HG03460 (cell line): Measurements from ENCODE around the gene ATP9B.
"Not testable (repeated sequence)": the region's sequence is repeated elsewhere in the genome, so short reads cannot be mapped to it uniquely, and the experiment has no call there.

Experiments used
- ATAC-seq: cut with Tn5 transposase; IDR thresholded peaks from one replicate; pipeline ENCODE4 v1.9.1; 2021; ENCODE audit not compliant: unreplicated experiment

Gene ATP9B

GRCh38 chr18:79069717-79070151 is 540 bp downstream of the ATP9B start:
- no peak for ATAC-seq

DNA sequence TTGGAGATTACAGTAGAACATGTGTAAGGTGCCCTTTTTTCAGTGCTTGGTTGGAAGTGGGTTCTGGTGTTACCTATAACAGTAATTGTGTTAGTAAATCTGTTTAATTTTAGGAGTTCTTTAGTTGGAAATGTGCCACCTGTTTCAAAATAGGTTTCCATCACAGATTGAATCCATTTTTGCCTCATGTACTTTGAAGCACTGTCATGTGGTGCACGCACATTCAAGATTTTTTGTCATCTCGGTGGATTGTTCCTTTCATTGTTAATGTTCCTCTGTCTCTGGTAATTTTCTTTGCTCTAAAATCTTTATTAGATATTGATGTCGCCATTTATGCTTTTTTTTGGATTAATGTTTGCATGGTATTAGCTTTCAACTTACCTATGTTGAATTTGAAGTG is 1.3 kb downstream of the ATP9B start:
- ATAC-seq = no peak

DNA sequence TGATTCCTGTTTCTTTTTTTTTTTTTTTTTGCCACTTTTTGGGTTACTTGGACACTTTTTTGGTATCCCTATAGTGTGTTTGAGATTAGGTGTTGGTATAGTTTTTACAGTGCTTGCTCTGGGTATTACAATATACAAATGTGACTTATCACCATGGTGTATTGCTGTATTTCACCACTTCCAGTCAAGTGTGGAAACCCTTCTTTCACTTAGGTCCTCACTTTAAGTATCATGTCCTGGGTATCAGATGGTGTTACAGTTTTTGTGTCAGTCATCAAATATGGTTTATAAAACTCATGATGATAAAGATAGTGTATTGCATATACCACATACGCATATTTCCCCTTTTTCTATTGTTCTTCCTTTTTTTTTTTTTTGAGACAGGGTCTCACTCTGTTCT is 1.8 kb downstream of the ATP9B start:
- ATAC-seq = no peak

DNA sequence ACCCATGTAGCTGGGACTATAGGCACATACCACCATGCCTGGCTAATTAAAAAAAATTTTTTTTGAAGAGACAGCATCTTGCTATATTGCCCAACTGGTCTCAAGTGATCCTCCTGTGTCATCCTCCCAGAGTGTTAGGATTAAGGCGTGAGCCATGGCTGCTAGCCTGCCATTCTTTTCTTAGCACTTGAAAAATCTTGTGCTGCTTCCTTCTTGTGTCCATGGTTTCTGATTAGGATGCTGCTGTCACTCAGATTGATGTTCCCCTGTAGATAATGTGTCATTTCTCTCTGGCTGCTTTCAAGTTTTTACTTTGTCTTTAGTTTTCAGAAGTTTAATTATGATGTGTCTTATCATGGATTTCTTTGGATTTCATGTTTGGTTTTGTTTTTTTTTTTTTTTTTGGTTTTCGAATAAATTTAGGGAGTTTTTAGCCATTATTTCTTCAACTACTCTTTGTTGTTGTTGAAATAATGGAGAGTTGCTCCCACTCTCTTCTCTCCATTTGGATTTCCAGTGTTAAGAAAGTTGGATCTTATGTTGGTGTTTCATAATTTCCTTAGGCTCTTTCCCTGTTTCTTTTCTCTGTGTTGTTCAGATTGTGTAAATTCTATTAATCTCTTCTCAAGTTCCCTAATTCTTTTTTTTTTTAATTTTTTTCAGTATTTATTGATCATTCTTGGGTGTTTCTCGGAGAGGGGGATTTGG is 2.5 kb downstream of the ATP9B start:
- ATAC-seq = no peak

DNA sequence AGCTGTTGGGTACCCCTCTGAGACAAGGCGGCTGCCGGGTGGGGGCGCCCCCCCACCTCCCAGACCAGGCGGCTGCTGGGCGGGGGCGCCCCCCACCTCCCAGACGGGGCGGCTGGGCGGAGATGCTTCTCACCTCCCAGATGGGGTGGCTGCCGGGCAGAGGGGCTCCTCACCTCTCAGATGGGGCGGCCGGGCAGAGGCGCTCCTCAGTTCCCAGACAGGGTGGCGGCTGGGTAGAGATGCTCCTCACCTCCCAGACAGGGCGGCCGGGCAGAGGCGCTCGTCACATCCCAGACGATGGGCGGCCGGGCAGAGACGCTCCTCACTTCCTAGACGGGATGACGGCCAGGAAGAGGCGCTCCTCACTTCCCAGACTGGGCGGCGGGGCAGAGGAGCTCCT is 3.5 kb downstream of the ATP9B start:
- ATAC-seq = not testable (repeated sequence)

- no peak for ATAC-seq
Measured at GRCh38 chr18:79077181-79077580, 8.0 kb downstream of the ATP9B start.

DNA sequence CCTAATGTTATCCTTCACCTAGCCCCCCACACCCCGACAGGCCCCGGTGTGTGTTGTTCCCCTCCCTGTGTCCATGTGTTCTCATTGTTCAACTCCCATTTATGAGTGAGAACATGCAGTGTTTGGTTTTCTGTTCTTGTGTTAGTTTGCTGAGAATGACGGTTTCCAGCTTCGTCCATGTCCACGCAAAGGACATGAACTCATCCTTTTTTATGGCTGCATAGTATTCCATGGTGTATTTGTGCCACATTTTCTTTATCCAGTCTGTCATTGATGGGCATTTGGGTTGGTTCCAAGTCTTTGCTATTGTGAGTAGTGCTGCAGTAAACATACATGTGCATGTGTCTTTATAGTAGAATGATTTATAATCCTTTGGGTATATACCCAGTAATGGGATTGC is 9.6 kb downstream of the ATP9B start:
- not testable (repeated sequence) for ATAC-seq

DNA sequence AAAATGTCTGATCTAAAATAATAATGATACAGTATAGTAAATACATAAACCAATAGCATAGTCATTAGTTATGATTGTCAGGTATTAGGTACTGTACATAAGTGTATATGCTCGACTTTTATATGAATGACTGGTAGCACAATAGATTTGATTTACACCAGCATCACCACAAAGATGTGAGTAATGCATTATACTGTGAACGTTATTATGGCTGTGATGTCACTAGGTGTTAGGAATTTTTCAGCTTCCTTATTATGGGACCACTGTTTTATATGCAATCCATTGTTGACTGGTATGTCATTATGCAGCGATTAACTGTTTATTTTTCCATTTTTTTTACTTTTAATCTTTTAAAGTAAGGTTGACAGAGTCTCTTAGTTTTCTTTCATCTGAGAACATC is 23.7 kb downstream of the ATP9B start:
- ATAC-seq = no peak

DNA sequence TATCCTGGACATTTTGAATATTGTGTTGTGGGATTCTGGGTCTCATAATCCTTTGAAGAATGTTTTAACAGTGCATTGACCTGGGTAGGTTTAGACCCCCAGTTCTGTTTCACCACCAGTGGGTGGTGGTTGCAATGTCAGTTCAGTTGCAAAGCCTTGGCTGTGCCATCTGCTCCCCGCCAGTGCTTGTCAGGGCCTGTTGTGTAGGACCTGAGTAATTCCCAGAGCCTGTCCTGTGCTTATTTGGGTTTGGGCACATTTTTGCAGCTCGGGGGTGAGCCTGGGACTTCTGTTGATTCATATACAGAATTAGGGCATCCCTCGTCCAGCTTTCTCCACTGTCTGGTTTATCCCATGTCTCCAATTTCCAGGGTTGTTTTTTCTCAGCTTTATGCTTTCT is 24.8 kb downstream of the ATP9B start:
- no peak for ATAC-seq

DNA sequence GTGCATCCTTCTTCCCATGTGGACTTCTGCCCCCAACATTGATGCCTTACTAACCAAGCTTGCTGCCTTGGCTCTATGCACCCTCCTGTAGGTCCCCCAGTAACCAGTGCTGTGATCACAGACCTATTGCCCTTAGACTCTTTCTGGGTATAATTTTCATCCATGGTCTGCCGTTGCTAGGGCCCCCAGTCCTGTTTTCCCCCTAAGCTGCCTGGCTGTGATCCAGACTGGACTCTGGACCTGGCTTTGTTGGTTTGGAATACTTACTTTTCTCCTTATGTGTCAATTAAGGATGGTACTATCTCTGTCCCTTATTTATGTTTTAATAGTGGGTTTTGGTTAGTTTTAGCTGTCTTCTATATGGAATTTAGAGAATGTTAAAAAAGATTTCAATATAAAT is 26.0 kb downstream of the ATP9B start:
- no peak for ATAC-seq

GRCh38 chr18:79100944-79101343 is 31.8 kb downstream of the ATP9B start:
- ATAC-seq = no peak

- no peak for ATAC-seq
Measured at GRCh38 chr18:79102886-79103285, 33.7 kb downstream of the ATP9B start.

DNA sequence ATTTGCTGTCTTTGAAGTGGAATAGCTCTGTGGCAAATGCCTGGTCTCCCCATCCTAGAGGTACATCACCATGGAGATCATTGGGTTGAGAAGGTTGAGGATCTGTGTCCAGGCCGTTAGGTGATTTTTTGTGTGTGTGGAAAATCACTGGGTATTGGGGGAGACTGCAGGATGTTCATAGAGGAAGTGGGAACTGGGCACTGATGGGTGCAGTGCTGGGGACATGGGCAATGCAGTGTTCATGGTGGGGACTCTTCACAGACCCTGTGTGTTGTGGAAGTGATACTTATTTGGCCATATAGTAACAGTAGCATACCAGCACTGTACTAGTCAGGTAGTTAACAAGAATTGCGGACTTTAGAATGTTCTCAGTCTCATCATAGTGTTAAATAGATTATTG is 34.9 kb downstream of the ATP9B start:
- ATAC-seq = no peak

DNA sequence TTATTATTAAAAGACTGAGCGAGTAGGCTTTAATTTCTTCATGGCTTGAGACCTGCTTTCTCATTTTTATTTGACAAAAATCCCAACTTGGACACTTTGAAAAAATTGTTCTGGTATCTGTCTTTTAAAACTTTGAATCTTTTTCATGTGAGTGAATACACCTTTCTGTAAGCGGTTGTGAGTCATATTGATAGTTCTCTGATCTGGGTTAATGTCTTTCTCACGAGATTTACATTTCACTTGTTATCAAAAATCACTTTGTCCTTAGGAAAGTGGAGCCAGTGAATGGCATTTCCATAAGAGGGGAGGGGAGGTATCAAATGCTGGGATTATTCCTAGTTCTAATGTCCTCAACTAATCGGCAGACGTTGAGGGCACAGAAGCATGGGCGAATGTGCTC is 36.3 kb downstream of the ATP9B start:
- ATAC-seq = no peak

GRCh38 chr18:79106084-79106483 is 36.9 kb downstream of the ATP9B start:
- no peak for ATAC-seq

DNA sequence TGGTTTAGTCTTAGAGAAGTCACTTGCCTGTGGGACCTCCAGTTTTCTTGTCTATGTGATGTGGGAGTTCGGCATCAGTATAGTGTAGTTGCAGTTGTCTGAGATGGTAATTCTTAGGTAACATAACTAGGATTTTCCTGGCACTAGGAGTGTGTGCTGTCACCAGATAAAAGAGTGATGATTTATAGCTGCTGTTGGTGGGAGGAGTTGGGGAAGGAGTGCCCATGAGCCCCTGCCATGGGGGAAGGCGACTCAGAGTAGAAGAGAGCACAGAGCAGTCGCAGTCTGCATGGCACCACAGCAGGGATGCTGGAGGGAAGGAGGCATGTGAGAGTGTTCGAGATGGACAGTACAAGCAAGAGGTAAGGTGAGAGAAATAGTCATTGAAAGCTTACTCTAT is 38.7 kb downstream of the ATP9B start:
- ATAC-seq = no peak

DNA sequence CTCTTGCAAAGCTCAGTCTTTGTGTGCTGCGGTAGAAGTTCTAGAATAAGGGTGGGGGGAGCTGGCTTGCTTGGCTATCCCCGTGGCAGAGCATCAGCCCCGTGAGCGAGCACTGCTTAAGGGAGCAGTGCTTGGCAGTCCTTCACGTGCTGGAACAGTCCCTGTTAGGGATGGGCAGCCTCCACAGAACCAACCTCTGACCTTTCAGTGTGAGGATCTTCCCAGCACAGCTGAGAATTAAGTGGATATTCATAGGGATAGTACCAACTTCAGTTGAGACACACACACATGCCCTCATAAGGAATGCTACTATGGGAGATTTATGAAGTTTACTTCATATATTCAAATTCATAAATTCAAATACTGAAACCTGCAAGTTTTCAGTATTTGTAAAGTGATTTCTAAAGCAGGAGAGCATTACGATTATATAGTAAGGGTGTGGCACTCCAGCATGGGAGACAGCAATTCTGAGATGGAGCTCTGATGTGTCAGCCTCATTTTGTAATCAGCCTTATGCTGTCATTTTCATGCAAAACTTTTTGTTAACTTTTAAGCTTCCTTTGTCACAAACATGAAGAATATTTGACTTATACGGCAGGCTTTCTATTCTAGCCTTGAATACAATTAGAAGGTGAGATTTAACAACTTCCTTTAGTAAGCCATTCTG is 39.5 kb downstream of the ATP9B start:
- no peak for ATAC-seq

GRCh38 chr18:79111483-79111882 is 42.3 kb downstream of the ATP9B start:
- no peak for ATAC-seq

DNA sequence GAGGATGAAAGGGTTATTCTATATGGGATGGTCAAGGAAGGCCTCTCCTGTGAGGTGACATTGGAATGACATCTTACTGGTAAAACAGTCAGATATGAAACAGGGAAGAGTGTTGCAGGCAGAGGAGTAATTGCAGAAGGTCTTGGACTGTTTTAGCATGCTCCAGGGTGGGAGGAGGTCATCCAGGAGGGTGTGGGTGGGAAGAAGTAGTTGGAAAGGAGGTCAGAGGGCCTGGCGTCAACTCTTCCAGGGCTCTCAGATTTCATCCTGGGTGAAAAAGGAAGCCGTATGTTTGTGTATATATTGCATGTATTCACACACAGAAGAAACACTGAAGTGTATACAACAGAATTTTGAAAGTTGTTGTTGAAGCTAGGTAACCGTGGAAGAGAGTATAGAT is 48.2 kb downstream of the ATP9B start:
- no peak for ATAC-seq

DNA sequence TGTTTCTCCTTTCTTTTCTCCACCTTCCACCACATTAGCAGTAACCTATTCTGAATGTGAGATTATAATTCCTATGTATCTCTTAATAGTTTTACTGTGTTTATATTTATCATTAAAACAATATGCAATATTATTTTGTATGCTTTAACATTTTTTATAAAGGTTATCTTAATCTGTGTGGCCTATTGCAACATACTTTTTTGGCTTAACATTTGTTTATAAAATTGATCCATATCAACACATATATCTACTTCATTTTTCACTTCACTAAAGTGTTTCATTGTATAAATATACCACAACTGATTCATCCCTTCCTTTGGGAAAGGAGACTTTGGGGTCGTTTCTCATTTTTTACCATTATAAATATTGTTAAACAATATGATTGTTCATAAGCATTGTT is 48.6 kb downstream of the ATP9B start:
- ATAC-seq = no peak

GRCh38 chr18:79118797-79119196 is 49.6 kb downstream of the ATP9B start:
- no peak for ATAC-seq

GRCh38 chr18:79121746-79122474 is 52.7 kb downstream of the ATP9B start:
- ATAC-seq = no peak
